ENCODE results near the gene CCDC85A.

Gene CCDC85A

GRCh38 chr2:56192664-56193305 is 9.0 kb downstream of the CCDC85A start:
- DNase-seq (ENCODE audit: low spot score): no peak

GRCh38 chr2:56195563-56195962 is 11.8 kb downstream of the CCDC85A start:
- DNase-seq (ENCODE audit: low spot score): no peak

DNA sequence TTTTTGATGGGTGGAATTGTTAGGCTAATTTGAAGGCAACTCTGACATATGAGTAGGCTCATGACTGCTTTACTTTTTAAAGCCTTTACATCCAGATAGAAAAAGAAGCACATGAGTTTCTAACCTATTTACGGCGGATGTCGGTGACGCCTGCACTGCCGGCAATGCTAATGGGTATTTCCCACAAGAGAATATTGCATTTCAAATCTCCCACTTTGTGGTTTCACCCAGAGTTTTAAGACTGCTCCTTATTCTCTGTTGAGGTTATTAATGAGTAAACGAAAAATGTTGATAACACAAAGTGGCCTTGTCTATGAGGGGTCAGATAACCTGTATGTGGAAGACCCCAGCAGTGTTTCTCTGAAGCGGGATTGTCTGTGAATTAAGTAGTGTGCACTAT is 14.0 kb downstream of the CCDC85A start:
- no peak for DNase-seq (ENCODE audit: low spot score)

GRCh38 chr2:56198936-56199335 is 15.1 kb downstream of the CCDC85A start:
- no peak for DNase-seq (ENCODE audit: low spot score)

- DNase-seq (ENCODE audit: low spot score): no peak
These were observed 15.7 kb downstream of the CCDC85A start for GRCh38 chr2:56199492-56199891.

- DNase-seq (ENCODE audit: low spot score): no peak
These were observed 18.8 kb downstream of the CCDC85A start for GRCh38 chr2:56202381-56203121.

DNA sequence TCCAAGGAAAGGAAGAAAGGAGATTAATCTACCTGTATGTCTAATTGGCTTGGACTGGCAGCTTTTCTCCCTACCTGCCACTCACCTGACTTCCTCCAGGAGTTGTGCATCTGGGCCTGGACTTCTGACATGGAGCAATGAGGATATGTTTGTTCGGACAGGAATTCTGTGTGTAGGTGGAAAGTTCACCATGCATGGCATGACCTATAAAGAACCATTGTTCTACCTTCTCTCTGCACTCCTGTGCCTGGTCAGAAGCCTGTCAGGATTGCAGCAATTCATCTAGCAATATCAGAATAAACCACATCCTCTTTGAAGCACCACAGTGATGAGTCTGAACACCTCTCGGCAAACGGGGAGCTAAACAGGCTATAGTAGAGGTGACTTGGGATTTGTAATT is 20.8 kb downstream of the CCDC85A start:
- no peak for DNase-seq (ENCODE audit: low spot score)

DNA sequence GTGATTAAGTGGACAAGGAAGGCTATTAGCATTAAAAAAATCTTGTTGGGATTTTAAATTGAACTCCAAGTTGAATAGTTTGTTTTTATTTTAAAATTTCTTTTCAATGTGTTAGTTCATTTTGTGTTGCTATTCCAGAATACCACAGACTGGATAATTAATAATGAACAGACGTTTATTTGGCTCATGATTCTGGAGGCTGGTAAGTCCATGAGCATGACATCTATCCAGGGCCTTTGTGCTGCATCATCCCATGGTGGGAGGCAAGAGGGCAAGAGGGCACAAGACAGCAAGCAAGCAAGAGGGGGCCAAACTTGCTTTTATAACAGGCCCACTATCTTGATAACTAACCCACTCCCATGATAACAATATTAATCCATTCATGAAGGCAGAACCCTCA is 22.5 kb downstream of the CCDC85A start:
- DNase-seq (ENCODE audit: low spot score): no peak

GRCh38 chr2:56207760-56208159 is 24.0 kb downstream of the CCDC85A start:
- DNase-seq (ENCODE audit: low spot score): no peak

DNA sequence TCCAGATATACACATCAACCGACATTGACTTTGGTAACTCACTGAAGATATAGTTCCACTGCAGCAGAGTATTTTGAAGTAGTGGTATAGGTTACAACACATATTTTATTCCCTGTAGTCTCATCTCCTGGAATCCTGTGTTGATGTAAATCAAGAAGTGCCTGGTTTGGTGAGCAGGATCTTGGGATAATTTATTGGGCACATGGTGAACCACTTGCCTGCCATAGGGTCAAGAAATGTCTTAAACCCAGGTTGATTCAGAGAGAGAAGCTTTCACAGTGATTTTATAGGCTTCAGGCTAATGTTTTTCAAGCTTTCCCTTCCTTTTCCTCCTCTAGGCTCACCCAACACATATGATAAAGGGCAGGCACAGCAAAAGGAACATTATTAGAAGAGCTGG is 24.6 kb downstream of the CCDC85A start:
- DNase-seq (ENCODE audit: low spot score): no peak

GRCh38 chr2:56209701-56210100 is 25.9 kb downstream of the CCDC85A start:
- DNase-seq (ENCODE audit: low spot score): no peak

GRCh38 chr2:56210291-56210690 is 26.5 kb downstream of the CCDC85A start:
- no peak for DNase-seq (ENCODE audit: low spot score)

DNA sequence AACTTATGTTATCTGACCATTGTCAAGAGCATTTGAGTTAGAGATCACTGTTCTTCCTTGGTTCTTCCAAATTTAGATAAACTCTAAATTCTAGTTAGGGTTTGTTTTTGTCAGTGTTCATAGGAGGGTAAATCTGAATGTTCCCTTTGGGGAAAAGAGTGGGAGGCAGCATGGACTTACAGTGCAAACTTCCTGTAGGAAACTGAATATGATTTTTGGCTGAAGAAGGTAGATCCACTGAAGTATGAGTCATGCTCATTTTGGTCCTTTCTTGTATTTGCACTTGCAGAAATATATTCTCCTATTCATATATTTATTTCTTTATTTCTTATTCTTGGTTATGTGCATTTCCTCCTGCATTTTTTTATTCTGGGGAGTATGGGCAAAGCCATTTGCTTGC is 27.3 kb downstream of the CCDC85A start:
- no peak for DNase-seq (ENCODE audit: low spot score)

- no peak for DNase-seq (ENCODE audit: low spot score)
These were observed 32.1 kb downstream of the CCDC85A start for GRCh38 chr2:56215911-56216310.

- DNase-seq (ENCODE audit: low spot score): no peak
These were observed 33.3 kb downstream of the CCDC85A start for GRCh38 chr2:56217106-56217505.

GRCh38 chr2:56222481-56222880 is 38.7 kb downstream of the CCDC85A start:
- no peak for DNase-seq (ENCODE audit: low spot score)

DNA sequence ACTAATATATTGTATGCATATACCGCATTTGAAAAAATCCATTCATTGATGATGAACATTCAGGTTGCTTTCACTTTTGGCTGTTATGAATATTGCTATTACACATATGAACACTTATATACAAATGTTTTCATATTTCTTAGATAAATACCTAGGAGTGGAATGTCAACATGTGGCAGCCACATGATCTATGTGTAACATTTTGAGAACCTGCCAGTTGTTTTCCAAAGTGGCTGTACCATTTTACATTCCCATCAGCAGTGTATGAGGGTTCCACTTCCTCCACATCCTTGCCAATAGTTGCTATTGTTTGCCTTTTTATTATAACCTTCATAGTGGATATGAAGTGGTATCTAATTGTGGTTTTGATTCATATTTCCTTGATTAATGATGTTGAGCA is 40.5 kb downstream of the CCDC85A start:
- DNase-seq (ENCODE audit: low spot score): no peak

DNA sequence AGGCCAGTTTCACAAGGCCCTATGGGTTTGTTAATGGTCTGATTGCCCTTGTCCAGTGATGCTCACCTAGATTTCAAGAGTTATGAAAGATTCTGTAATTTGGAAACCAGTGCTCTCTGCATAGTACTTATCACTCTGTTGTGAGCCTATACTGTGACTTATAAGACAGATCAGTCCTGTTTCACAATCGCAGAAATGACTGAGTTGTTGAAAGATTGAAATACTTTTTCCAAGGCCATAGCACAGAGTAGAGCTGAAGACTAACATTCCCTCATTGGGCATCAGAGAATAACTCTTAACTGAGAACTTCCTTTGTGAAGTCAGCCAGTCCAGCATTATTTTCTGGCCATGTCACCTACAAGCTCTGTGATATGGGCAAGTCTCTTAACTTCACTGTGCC is 44.0 kb downstream of the CCDC85A start:
- DNase-seq (ENCODE audit: low spot score): no peak

GRCh38 chr2:56229397-56230060 is 45.7 kb downstream of the CCDC85A start:
- no peak for DNase-seq (ENCODE audit: low spot score)

DNA sequence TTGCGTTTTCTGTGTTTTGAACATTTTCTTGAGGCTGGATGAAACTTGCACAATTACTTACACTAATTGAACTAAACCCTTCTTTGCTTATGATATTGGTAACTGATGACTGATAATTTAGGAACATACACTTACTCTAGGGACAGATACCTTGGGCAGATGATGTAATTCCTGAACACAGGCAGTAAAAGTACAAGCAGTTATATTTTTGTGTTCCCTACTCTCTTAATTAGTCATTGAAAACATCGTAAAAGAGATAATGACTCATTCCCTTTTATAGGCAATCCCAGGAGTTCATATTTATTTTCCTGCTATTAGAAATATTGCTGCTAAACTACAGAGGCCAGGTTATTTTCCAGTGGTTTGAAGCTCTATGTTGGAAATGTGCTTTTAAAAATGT is 46.4 kb downstream of the CCDC85A start:
- no peak for DNase-seq (ENCODE audit: low spot score)

DNA sequence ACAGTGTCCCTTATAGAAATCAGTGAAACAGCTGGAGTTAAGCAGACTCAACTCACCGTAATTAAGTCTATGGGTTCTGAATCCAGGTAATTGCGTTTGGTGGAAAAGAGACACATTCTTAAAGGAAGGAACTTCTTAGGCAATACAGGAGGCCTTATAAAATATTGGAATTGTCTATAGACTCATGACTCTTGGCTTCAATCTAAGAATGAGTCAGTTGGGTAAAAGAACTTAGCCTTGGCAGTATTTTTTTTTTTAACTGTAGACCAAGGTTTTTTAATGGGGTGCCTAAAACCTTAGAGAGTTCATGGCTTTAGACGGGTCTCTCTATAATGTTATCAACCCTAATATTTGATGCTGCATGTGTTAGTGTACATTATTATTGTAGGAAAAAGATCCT is 47.6 kb downstream of the CCDC85A start:
- DNase-seq (ENCODE audit: low spot score): no peak

DNA sequence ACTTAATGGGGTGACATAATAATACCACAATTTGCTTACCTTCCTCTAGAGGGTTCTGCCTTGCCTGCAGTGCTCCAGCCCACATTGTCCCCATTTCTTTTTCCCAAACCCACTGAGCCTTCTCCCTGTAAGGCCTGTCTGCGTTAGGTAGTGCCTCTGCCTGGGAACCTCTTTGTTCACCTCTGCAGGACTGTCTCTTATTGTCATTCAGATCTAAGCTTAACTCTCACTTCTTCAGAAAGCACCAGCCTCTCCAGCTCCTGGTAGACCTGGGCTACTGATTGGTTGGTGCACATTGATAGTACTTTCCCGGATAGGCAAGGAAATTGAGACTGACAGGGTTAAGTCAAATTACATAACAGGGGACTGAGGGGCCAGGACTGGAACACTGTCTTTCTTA is 49.1 kb downstream of the CCDC85A start:
- DNase-seq (ENCODE audit: low spot score): no peak

DNA sequence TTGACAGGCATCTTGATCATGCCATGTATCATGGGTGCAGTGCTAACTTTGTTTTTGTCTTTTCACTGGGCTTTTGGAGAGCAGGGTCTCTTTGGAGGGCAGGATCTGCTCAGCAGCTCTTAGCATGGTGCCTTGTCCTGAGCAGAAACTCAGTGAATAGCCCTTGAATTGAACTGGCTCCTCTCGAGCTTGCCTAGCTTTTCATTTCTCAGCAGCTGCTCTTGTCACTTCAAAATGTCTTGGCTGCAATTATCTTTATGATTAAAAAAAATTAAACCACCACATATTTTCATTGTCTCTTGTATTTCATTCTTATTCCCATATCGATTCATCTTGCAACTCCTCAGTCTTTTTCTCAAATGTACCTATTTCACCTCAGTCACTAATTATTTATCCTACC is 50.5 kb downstream of the CCDC85A start:
- no peak for DNase-seq (ENCODE audit: low spot score)

Data from CD4-positive, alpha-beta T cell treated with Interleukin-6 at 100 ng/mL for 8 hours (primary cell).